NCI-H82 treated with DMSO at 0.1 percent for 48 hours (cell line): ENCODE data around the gene PLEKHM2.
"Not testable (repeated sequence)": the region's sequence is repeated elsewhere in the genome, so short reads cannot be mapped to it uniquely, and the experiment has no call there.

Source experiments
- DNase-seq: peaks from one replicate; lab custom pipeline; 2025; ENCODE audit not compliant: unreplicated experiment; lab: John Stamatoyannopoulos, UW

PLEKHM2 gene

DNA sequence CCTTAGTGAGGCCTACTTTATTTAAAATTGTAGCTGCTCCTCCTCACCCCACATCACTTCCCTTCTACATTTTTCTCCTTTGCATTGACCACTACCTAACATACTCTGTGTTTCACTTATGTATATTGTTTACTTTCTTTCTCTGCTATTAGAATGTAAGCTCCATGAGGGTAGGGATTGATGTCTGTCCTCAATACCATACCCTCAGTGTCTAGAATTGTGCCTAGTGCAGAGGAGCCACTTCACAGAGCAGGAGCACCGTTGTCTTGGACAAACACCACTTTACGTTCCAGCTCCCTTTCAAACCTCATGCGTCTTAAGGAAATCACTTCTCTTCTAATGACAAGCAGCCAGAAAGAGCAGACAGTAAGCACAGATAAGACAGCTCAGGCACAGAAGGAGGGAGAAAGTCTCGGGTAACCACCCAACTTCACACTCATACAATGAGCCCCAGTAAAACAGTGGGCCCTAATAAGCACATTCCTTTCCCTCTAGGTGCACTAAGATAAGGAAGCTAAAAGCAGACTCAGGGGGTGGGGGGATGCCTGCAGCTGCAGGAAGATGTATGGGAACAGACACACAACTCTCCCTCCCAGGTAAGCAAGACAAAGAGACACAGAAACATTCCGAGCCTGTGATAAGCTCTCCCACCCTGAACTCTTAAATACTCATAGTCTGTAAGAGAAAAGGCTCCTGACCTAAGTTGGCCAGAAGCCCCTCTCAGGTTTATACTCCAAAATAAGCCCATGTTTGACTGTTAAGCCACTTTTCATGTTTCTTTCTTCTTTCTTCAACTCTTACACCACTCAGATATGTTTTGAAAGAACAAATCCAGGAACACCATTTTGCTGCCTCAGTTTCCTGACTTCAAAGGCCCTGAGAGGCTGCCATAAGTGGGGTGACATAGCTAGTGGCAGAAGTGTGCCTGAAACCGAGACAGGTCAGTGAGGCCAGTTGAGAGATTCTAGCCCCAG is 7.1 kb upstream of the PLEKHM2 start:
- DNase-seq, result no peak

DNA sequence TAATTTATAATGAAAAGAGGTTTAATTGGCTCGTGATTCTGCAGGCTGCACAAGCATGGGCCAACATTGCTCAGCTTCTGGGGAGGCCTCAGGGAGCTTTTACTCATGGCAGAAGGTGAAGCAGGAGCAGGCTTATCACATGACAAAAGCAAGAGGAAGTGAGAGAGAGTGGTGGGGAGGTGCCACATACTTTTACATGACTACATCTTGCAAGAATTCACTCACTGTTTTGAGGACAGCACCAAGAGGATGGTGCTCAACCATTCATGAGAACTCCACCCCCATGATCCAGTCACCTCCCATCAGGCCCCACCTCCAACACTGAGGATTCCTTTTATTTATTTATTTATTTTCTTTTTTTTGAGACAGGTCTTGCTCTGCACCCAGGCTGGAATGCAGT is 5.5 kb upstream of the PLEKHM2 start:
- no peak for DNase-seq

DNA sequence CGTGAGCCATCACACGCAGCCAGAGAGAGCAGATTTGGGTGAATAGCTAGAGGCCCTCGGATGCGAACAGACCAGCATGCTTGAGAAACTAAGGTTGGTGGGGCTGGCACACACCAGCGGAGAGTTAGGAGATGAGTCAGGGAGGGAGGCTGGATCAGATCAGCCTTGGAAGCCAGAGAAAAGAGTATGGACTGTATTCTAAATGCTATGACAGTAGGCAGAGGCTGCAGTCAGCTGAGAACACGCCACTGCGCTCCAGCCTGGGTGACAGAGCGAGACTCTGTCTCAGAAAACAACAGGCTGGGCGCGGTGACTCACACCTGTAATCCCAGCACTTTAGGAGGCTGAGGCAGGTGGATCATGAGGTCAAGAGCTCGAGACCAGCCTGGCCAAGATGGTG is 4.0 kb upstream of the PLEKHM2 start:
- DNase-seq, result no peak

DNA sequence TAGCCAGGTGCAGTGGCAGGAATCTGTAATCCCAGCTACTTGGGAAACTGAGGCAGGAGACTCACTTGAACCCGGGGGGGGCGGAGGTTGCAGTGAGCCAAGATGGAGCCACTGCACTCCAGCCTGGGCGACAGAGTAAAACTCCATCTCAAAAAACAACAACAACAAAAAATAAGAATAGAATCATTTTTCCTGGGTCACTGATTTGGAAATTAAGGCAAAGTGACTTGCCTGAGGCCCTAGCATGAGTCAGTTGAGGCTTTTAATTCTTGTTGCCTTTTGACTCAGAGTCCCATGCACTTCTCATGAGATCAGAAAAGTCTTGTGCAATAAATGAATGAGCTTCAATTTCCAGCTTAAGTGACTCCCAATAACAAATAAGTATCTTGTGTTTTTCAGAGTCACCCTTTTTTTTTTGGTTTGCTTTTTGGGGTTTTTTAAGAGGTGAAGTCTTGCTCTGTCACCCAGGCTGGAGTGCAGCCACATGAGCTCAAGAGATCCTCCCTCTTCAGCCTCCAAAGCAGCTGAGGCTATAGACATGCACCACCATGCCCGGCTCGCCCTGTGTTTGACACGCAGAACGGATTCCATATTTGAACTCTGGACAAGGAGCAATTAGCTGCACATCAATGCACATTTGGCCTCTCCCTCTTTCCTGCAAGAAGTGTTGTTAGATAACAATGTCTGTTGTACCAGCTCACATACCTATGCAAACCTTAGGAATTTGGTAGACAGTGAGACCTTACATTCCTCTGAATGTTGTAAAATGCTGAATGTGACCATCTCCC is 3.4 kb upstream of the PLEKHM2 start:
- DNase-seq, result no peak

DNA sequence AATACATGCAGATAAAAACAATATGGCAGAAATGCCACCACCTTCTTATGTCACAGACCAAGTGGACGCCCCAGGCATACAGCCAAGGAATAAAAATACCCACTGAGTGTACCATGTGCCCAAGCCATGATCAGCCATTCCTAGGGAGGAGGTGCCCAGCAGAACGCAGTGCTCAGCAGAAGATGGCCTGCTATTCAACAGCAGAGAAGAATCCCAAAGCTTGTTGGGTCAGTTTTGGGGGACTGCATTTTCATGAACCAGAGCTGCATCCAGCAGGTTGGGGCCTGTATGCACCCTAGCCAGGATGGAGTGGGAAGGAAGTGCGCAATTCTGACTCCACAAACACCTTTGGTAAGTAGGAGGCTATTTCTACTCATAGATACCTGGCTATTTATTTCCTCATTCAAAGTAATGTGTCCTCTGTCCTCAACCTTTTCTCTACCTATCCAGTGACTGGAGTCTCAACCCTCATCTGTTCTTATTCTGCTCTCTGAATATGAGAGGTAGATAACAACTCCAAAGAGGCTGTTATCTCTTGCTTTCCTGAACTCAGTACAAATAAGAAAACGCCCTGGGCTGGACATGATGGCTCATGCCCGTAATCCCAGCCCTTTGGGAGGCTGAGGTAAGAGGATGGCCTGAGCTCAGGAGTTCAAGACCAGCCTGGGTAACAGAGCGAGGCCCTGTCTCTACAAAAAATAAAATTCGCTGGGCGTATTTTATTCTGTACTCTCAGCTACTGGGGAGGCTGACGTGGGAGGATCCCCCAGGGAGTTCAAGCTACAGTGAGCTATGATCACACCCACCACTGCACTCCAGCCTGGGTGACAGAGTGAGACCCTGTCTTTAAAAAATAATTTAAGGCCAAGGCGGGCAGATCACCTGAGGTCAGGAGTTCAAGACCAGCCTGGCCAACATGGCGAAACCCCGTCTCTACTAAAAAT is 2.5 kb upstream of the PLEKHM2 start:
- no peak for DNase-seq

DNA sequence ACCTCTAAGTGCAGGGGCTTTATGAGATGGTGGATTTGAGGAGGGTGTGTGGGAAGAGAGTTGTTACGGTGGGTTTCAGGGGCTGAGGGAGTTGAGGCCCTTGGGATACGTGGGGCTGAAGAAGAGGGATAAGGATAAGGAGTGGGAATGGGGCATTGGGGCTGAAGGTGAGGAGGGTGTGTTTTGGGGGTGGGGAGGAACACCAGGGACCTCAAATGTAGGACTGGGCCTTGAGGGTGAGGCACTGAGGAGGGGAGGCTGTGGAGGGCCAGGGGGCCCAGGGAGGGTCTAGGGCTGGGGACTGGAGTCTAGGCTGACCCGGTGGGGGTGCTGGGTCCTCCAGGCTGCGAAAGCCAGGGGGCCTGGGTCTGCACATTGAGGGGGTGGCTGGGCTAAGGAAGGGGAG is 1.2 kb upstream of the PLEKHM2 start:
- DNase-seq, result no peak

DNA sequence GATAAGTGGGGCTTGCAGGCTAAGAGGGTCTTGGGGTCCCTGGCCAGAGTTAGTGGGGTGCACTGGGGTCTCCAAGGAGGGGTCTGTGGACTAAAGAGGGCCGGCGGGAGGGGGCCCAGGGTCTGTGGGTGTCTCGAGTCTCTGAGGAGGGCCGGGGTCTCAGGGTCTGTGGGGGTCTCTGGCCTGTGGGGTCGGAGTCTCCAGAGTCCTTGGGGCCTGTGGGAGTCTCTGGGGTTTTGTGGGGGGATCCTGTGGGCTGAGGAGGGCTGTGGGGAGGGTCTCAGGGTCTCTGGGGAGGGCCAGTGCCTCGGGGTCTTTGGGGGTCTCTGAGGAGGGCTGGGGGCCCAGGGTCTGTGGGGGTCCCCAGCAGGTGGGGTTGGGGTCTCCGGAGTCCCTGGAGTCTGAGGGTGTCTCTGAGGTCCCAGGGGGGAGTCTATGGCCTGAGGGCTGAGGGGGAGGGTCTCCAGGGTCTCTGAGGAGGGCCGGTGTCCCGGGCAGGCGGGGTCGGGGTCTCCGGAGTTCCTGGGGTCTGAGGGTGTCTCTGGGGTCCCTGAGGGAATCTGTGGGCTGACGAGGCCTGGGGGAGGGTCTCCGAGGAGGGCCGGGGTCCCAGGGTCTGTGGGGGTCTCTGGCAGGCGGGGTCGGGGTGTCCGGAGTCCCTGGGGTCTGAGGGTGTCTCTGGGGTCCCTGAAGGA is 628 bp upstream of the PLEKHM2 start:
- no peak for DNase-seq

DNA sequence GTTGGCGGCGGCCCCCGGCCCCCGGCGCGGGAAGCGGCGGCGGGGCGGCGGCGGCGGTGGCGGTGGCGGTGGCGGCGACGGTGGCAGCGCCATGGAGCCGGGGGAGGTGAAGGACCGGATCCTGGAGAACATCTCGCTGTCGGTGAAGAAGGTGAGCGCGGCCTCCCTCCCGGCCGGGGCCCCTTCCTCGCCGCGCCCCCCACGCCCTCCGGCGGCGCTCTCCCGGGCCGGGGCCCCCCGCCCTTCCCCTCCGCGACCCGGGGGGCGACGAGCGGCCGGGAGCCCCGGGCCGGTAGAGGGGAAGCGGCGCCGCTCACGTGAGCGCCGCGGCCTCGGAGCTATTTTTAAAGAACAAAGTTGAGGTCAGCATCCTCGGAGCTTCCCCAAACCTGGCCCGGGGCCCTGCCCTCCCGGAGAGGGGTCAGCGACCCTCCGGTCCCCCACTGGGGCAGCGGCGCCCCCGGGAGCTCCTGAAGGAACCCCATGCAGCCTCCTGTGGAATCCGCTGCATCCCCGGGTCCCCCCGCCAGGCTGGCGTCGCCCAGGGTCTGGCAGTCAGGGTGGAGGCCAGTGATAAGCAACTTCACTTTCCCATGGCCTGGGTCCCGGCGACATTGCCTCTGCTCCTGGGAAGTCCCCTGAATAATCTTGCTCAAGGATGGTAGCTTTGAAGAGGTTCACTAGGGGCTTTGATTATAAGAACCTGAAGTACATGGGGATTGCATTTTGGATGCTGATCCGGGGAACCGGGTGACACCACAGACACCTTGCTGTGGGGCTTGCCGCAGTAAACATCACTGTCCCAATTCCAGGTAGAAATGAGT is 560 bp downstream of the PLEKHM2 start:
- DNase-seq, result no peak

DNA sequence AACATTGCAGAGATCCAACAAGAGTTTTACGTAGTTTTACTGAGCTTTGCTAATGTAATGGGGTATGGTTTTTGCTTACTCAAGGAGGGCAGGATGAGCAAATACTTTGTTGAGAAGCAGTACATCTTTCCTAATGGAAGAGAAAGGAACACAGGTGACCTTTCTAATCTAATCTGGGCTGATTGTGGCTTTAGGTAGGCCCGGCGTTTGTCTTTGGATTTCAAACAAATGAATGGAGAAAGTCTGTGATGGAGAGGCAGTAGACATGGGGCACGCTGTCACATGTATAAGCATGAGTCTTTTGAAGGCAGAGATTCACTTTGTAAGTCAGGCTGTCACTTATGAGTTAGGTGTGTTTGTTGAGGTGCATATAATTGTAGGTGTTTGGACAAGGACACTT is 1.7 kb downstream of the PLEKHM2 start:
- no peak for DNase-seq

DNA sequence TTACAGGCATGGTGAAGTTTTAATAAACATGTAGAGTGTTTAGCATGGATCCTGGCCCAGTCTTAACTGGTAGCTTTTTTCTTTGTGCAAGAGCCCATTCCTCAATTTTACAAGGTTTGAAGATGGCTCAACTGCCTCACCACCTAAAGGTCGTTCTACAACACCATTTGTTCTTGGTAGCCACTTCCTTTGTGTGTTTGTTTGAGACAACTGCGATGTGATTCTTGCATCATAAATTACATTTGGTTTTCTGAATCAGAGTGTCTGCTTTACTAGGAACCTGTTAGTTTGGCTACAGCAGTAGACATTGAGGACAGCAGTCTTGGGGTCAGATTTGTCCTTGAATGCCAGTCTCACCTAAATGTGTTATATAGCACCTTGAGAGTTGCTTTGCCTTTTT is 3.3 kb downstream of the PLEKHM2 start:
- no peak for DNase-seq

DNA sequence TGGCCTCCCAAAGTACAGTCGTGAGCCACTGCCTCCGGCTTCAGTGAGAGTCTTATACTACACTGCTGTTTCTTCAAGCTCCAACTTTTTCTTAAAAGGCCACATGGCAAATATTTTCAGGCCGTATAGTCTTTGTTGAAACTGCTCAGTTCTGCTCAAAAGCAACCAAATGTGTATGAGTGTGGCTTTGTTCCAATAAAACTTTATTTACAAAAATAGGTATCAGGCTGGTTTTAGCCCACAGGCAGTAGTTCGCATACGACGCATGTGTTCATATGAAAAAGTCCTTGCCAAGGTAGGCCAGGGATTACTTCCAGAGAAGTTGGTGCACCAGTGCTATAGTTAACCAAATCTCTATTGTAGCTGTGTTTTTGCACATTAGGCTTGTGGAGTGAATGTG is 6.2 kb downstream of the PLEKHM2 start:
- no peak for DNase-seq

DNA sequence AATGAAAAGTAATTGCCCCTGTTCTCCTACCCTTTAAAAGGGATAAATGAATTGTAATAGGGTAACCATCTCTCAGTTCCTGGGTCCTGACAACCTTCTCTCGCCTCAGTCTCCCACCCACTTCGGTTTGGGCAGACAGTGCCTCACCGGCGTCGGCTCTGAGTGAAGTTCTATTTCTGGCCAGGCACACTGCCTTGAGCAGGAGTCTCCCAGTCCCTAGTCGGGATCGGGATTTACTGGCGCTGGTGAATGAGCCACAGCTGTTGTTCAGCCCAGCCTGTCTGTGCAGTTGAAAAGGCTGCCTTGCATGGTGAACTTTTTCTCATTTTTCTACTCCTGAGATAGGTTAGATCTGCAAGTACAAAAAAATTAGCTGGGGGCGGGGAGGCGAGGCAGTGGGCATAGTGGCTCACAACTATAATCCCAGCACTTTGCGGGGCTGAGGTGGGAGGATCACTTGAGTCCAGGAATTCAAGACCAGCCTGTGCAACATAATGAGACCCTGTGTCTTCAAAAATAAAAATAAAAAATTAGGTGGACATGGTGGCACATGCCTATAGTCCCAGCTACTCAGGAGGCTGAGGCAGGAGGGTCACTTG is 7.4 kb downstream of the PLEKHM2 start:
- DNase-seq, result no peak

DNA sequence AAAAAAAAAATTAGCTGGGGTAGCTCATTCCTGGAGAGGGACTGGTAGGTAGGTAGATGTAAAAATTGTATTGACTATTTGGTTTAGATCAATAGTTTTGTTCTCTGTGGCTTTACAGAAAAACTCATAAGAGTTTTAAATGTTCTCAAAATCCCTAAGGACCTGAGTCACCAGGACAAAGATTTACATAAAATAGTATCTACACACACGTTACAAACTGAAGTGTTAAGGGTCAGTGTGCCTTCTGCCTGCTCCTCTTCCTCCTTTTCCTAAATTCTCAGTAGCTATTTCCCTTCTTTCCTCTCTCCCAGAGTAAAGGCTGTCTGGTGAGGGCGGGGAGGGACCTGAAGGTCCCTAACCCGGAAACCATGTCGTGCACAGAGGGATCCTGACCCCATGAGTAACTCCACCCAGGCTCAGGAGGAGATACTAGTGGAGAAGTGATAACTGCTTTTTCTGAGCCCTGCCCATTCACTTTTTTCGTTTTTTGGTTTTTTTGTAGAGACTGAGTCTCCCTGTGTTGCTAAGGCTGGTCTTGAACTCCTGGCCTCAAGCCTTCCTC is 8.1 kb downstream of the PLEKHM2 start:
- no peak for DNase-seq

DNA sequence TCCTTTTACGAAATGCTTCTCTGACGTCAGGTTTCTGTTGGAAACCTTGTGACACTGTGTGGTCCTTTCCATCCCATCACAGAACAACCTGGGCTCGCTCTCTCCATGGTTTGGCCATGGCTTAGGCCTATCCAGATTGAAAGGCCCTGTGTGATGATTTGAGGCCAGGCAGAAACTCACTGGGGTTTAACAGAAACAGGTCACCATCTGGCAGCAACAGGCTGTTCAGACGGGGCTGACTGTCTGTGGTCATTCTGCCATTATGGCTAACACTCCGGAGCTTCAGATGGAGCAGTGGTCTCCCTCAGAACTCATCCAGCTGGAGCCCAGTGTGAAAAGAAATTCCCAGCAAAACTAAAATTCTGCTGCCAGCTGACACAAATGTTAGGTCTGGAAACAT is 9.3 kb downstream of the PLEKHM2 start:
- no peak for DNase-seq

DNA sequence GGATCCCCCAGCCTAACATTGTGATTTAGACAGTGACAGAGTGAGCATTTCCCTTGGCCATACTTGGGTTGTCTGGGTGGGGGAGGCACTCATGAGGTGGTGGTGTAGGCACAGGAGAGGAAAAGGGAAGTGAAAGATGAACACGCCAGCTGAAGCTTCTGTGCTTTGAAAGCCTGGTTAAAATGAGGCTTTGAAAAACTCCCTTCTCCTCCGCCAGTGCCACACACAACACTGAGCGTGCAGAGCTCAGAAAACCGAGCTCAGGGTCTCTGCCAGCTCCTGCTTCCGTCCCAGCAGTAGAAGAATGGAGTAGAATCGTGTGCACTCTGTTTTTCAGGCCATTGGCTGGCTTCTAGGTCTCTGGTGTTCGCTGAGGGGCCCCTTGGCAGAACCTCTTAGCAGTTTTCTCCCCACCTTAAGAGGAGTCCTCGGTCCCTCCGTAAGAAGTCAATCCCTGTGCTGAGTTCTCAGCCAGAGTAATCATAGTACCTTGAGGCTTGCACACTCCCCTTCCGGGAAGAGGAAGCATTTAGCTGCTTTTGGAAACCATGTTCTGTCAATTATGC is 12.9 kb downstream of the PLEKHM2 start:
- no peak for DNase-seq

DNA sequence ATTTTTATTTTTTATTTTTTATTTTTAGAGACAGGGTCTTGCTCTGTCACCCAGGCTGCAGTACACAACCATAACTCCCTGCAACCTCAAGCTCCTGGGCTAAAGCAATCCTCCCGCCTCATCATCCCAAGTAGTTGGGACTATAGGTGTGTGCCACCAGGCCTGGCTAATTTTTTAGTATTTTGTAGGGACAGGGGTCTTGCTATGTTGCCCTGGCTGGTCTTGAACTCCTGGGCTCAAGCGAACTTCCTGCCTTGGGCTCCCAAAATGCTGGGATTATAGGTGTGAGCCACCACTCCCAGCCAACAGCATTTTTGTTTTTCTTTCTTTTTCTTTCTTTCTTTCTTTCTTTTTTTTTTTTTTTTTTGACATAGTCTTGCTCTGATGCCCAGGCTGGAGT is 14.1 kb downstream of the PLEKHM2 start:
- DNase-seq, result no peak

DNA sequence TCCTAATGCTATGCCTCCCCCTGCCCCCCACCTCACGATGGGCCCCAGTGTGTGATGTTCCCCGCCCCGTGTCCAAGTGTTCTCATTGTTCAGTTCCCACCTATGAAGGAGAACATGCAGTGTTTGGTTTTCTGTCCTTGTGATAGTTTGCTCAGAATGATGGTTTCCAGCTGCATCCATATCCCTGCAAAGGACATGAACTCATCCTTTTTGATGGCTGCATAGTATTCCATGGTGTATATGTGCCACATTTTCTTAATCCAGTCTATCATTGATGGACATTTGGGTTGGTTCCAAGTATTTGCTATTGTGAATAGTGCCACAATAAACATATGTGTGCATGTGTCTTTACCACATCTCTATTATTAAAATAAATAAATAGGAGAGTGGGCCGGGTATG is 15.2 kb downstream of the PLEKHM2 start:
- DNase-seq, result not testable (repeated sequence)

DNA sequence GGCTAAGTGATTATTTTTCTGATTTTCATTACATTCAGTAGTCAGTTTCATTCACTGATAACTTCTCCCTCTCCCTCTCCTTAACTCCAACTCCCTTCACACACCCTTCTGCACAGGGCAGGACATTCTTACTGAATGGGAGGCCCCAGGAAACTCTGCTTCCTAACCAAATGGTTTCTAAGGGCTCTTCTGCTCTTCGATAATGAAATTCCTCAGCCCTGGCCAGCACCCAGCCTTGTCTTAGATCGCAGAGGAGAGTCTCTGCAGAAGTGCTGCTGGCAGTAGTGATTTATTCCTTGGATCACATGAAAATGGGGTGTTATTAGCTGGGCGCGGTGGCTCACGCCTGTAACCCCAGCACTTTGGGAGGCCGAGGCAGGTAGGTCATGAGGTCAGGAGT is 16.4 kb downstream of the PLEKHM2 start:
- no peak for DNase-seq

DNA sequence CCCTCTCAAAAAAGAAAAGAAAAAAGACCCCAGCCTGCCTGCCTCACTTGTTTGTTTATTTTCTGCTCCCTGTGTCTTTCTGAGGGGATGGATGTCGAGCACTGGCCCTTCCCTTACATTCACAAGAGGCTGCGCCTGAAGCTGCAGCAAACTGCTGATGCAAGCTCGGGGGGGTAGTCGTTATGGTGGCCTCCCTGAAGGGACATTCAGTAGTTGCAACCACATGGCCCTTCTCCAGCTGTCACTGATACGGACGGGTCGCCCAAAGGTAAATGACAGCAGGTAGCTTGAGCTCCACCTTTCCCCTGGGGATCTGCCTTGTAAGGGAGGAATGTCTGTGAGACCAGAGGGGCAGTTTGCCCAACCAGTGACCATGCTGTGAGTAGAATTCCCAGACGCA is 17.7 kb downstream of the PLEKHM2 start:
- no peak for DNase-seq
